GM23338 (cell line): ENCODE measurements around the gene PADI6. TPM values are rescaled to one million over a fixed set of nuclear protein-coding genes. Genes with fewer than 3 reads are reported as not detected.

Source experiments
- ATAC-seq: fragments of 200-7000 bp; cut with Tn5 transposase; 3 replicates; pipeline ENCODE4 v1.9.1; 2020
- DNase-seq: peaks from one replicate; pipeline ENCODE4 v3.0.0-alpha.2; 2015; ENCODE audit warnings: low spot score
- H2AFZ ChIP-seq: fragments of 200-600 bp; sonication (generic); 2 replicates; pipeline ENCODE4 v1.8.0; 2016; ENCODE audit warnings: antibody characterized with exemption, mild to moderate bottlenecking, moderate library complexity
- H3F3A ChIP-seq: fragments of 200-600 bp; sonication (generic); replicated peaks from 2 replicates; pipeline ENCODE4 v1.8.0; 2017; ENCODE audit warnings: antibody characterized with exemption, mixed run types, low read depth
- H3K27ac ChIP-seq: fragments of 200-600 bp; sonication (generic); 2 replicates; pipeline ENCODE4 v1.6.1; 2016; ENCODE audit warnings: low read depth
- H3K27me3 ChIP-seq: fragments of 200-600 bp; sonication (generic); 2 replicates; pipeline ENCODE4 v1.8.0; 2016; ENCODE audit warnings: mild to moderate bottlenecking, mixed run types, moderate library complexity; ENCODE audit not compliant: insufficient read depth
- H3K36me3 ChIP-seq: fragments of 200-600 bp; sonication (generic); 2 replicates; pipeline ENCODE4 v1.8.0; 2016; ENCODE audit warnings: mild to moderate bottlenecking; ENCODE audit not compliant: insufficient read depth
- H3K4me1 ChIP-seq: fragments of 200-600 bp; sonication (generic); 2 replicates; pipeline ENCODE4 v1.8.0; 2016; ENCODE audit warnings: mild to moderate bottlenecking, moderate library complexity; ENCODE audit not compliant: insufficient read depth
- H3K4me2 ChIP-seq: fragments of 200-600 bp; sonication (generic); 2 replicates; pipeline ENCODE4 v1.7.1; 2017; ENCODE audit warnings: mixed run types
- H3K4me3 ChIP-seq: fragments of 200-600 bp; sonication (generic); 2 replicates; pipeline ENCODE4 v1.6.1; 2016; ENCODE audit warnings: mixed run types
- H3K79me2 ChIP-seq: fragments of 200-600 bp; sonication (generic); replicated peaks from 2 replicates; pipeline ENCODE4 v1.8.0; 2017; ENCODE audit warnings: mild to moderate bottlenecking; ENCODE audit not compliant: insufficient read depth
- H3K9me2 ChIP-seq: fragments of 200-600 bp; sonication (generic); 2 replicates; pipeline ENCODE4 v1.8.0; 2017; ENCODE audit not compliant: insufficient read depth
- H4K20me1 ChIP-seq: fragments of 200-600 bp; sonication (generic); replicated peaks from 2 replicates; pipeline ENCODE4 v1.8.0; 2017; ENCODE audit warnings: mild to moderate bottlenecking; ENCODE audit not compliant: insufficient read depth
- H3K27ac Mint-ChIP-seq: 2 replicates; pipeline ENCODE4 v1.8.0; 2020; ENCODE audit warnings: inconsistent platforms, mild to moderate bottlenecking, moderate library complexity, mixed read lengths
- H3K27me3 Mint-ChIP-seq: 3 replicates; pipeline ENCODE4 v1.8.0; 2022; ENCODE audit warnings: low read depth, mild to moderate bottlenecking, moderate library complexity, mixed read lengths, inconsistent platforms; ENCODE audit not compliant: insufficient read depth, poor library complexity
- H3K36me3 Mint-ChIP-seq: 3 replicates; pipeline ENCODE4 v1.8.0; 2021; ENCODE audit warnings: low read depth, mild to moderate bottlenecking, inconsistent platforms, moderate library complexity, mixed read lengths
- H3K4me1 Mint-ChIP-seq: 3 replicates; pipeline ENCODE4 v1.8.0; 2020; ENCODE audit warnings: mild to moderate bottlenecking, inconsistent platforms, mixed read lengths
- H3K4me3 Mint-ChIP-seq: 3 replicates; pipeline ENCODE4 v1.8.0; 2021; ENCODE audit warnings: moderate library complexity, mild to moderate bottlenecking, inconsistent platforms, mixed read lengths
- H3K9me3 Mint-ChIP-seq: 3 replicates; pipeline ENCODE4 v1.8.0; 2020; ENCODE audit warnings: moderate library complexity, mild to moderate bottlenecking, inconsistent platforms, mixed read lengths
- CREB1 ChIP-seq: fragments of 250-450 bp; sonication (Bioruptor Pico); IDR thresholded peaks from 2 replicates; pipeline ENCODE4 v1.5.0; 2020; ENCODE audit warnings: low read depth, mild to moderate bottlenecking, moderate library complexity
- EZH2 ChIP-seq: fragments of 200-600 bp; sonication (generic); IDR thresholded peaks from one replicate; pipeline ENCODE4 v1.8.0; 2017; ENCODE audit warnings: antibody characterized with exemption, mild to moderate bottlenecking, low read depth; ENCODE audit not compliant: unreplicated experiment
- EZH2phosphoT487 ChIP-seq: fragments of 200-600 bp; sonication (generic); IDR thresholded peaks from one replicate; pipeline ENCODE4 v1.8.1; 2018; ENCODE audit warnings: antibody characterized with exemption; ENCODE audit not compliant: unreplicated experiment
- JUNB ChIP-seq: IDR thresholded peaks from one replicate; pipeline ENCODE4 v1.6.1; 2016; ENCODE audit warnings: antibody characterized with exemption; ENCODE audit not compliant: unreplicated experiment
- POLR2AphosphoS5 ChIP-seq: IDR thresholded peaks from 2 replicates; pipeline ENCODE4 v1.6.1; 2016; ENCODE audit warnings: antibody characterized with exemption, low read depth
- STAT1 ChIP-seq: IDR thresholded peaks from one replicate; pipeline ENCODE4 v1.6.1; 2016; ENCODE audit warnings: antibody characterized with exemption; ENCODE audit not compliant: unreplicated experiment
- ZNF114 ChIP-seq: fragments of 250-450 bp; sonication (Bioruptor Pico); IDR thresholded peaks from 2 replicates; pipeline ENCODE4 v1.5.0; 2020; ENCODE audit warnings: mild to moderate bottlenecking, moderate library complexity
- ZNF331 ChIP-seq: fragments of 250-450 bp; sonication (Bioruptor Pico); IDR thresholded peaks from 2 replicates; pipeline ENCODE4 v1.5.0; 2020; ENCODE audit warnings: low read depth, mild to moderate bottlenecking, moderate library complexity
- polyA plus RNA-seq: library from polyadenylated mRNA; unstranded; fragments of >200 nt; fragmentation: Nextera tagmentation; extraction: Ambion mirVana; gene quantifications from 2 replicates; pipeline ENCODE4 v1.2.1, GENCODE V29; 2016
- total RNA-seq: library from RNA; depleted of rRNA; stranded (reverse); fragments of >200 nt; shearing (Covaris generic); gene quantifications from 2 replicates; pipeline ENCODE4 v1.2.3, GENCODE V29; 2014
- TF ChIP-seq, protein P1 (sequence below): IDR thresholded peaks from 2 replicates; pipeline ENCODE4 v1.6.1; 2016; ENCODE audit warnings: antibody characterized with exemption
- TF ChIP-seq, protein P2 (sequence below), 2 experiments: fragments of 200-600 bp in 1 of 2; sonication (generic) in 1 of 2; conservative IDR thresholded peaks; 2 replicates each; pipeline versions ENCODE4 v1.5.1 to v1.6.1; 2016 to 2017; ENCODE audit warnings: antibody characterized with exemption in 2 of 2, low read depth in 2 of 2, mild to moderate bottlenecking in 2 of 2, moderate library complexity in 1 of 2
- TF ChIP-seq, protein P3 (sequence below): IDR thresholded peaks from one replicate; pipeline ENCODE4 v1.6.1; 2018; ENCODE audit warnings: antibody characterized with exemption; ENCODE audit not compliant: unreplicated experiment

PADI6 gene
- total and polyA plus RNA-seq, 2 experiments from 2014 or later, result not detected

DNA sequence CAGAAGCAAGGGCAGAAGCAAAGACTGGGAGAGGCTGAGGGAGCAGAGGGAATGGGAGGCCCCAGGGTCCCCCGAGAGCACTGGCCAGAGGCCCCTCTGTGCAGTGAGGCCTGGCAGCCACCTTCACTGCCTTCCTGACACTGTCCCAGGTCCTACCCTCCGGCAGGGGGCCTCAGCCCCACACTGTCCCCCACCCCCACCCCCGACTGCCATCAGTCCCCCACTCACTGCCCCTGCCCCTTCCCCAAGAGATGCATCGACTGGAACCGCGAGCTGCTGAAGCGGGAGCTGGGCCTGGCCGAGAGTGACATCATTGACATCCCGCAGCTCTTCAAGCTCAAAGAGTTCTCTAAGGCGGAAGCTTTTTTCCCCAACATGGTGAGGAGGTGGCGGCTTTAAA lies 13.0 kb upstream of the PADI6 start:
- H3F3A ChIP-seq, result no peaks in the 10 kb centered on the region
- H3K4me1 Mint-ChIP-seq, result peaks cover 7% of the 10 kb centered on the region; the same call in 2 of the 3 replicates
- TF ChIP-seq EZH2phosphoT487 (no peak), ZNF114 (no peak), CREB1 (CRISPR knock-in tag) (0 out of 2 replicates have a peak, but pooled peaks have one; percentile 11), EZH2 (no peak), ZNF331 (CRISPR knock-in tag) (no peak), STAT1 (no peak)
- TF ChIP-seq, protein P1, sequence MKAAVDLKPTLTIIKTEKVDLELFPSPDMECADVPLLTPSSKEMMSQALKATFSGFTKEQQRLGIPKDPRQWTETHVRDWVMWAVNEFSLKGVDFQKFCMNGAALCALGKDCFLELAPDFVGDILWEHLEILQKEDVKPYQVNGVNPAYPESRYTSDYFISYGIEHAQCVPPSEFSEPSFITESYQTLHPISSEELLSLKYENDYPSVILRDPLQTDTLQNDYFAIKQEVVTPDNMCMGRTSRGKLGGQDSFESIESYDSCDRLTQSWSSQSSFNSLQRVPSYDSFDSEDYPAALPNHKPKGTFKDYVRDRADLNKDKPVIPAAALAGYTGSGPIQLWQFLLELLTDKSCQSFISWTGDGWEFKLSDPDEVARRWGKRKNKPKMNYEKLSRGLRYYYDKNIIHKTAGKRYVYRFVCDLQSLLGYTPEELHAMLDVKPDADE, result no peak
- TF ChIP-seq, protein P2, sequence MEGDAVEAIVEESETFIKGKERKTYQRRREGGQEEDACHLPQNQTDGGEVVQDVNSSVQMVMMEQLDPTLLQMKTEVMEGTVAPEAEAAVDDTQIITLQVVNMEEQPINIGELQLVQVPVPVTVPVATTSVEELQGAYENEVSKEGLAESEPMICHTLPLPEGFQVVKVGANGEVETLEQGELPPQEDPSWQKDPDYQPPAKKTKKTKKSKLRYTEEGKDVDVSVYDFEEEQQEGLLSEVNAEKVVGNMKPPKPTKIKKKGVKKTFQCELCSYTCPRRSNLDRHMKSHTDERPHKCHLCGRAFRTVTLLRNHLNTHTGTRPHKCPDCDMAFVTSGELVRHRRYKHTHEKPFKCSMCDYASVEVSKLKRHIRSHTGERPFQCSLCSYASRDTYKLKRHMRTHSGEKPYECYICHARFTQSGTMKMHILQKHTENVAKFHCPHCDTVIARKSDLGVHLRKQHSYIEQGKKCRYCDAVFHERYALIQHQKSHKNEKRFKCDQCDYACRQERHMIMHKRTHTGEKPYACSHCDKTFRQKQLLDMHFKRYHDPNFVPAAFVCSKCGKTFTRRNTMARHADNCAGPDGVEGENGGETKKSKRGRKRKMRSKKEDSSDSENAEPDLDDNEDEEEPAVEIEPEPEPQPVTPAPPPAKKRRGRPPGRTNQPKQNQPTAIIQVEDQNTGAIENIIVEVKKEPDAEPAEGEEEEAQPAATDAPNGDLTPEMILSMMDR (conservative IDR thresholded peaks at IDR 0.05; ENCODE audit: low read depth in 2 of 2), result 0 out of 4 replicates have a peak, but pooled peaks of 1 of the 2 experiments have one; percentile 14
- H2AFZ ChIP-seq, result peak overlapping the region; percentile 86; the same call in 1 of the 2 replicates
- no peaks in the 10 kb centered on the region for H3K36me3 ChIP-seq
- no peak overlapping the region for H3K27ac ChIP-seq
- no peak overlapping the region for H3K4me3 ChIP-seq
- peak; percentile 73 for ATAC-seq
- H3K4me2 ChIP-seq, result no peak overlapping the region
- H3K4me3 Mint-ChIP-seq, result no peak overlapping the region
- no peaks in the 10 kb centered on the region for H3K36me3 Mint-ChIP-seq
- peak; percentile 60 for DNase-seq
- H3K9me2 ChIP-seq, result no peaks in the 10 kb centered on the region
- peaks cover 7% of the 10 kb centered on the region for H3K27me3 Mint-ChIP-seq
- H3K27me3 ChIP-seq, result no peaks in the 10 kb centered on the region
- H3K9me3 Mint-ChIP-seq, result no peaks in the 10 kb centered on the region; the same call in 2 of the 3 replicates
- no peak overlapping the region for H3K27ac Mint-ChIP-seq
- H4K20me1 ChIP-seq, result no peaks in the 10 kb centered on the region; the same call in 1 of the 2 replicates
- H3K4me1 ChIP-seq, result no peaks in the 10 kb centered on the region
- H3K79me2 ChIP-seq, result no peaks in the 10 kb centered on the region

DNA sequence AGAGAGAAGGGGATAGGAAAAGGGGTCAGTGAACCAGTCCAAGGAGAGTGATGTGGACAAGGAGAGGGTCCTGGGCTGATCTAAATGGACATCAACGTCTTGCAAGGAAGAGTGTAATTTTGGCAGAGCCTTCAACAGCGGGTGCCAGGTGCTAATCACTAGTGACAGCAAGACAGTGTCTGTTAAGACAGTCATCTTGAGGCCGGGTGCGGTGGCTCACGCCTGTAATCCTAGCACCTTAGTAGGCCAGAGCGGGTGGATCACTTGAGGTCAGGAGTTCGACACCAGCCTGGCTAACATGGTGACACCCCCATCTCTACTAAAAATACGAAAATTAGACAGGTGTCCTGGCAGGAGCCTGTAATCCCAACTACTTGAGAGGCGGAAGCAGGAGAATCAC lies 12.2 kb upstream of the PADI6 start:
- H3K36me3 Mint-ChIP-seq, result no peaks in the 10 kb centered on the region
- Histone ChIP-seq H3K4me2 (no peak overlapping the region), H4K20me1 (no peaks in the 10 kb centered on the region; the same call in 1 of the 2 replicates), H3K79me2 (no peaks in the 10 kb centered on the region), H3F3A (no peaks in the 10 kb centered on the region), H3K27ac (no peak overlapping the region), H3K9me2 (no peaks in the 10 kb centered on the region), H3K27me3 (no peaks in the 10 kb centered on the region), H2AFZ (peak overlapping the region; percentile 86; the same call in 1 of the 2 replicates), H3K4me1 (no peaks in the 10 kb centered on the region), H3K4me3 (no peak overlapping the region), H3K36me3 (no peaks in the 10 kb centered on the region)
- no peaks in the 10 kb centered on the region; the same call in 2 of the 3 replicates for H3K9me3 Mint-ChIP-seq
- H3K27me3 Mint-ChIP-seq, result peaks cover 7% of the 10 kb centered on the region
- H3K27ac Mint-ChIP-seq, result no peak overlapping the region
- ATAC-seq (no peak), DNase-seq (no peak)
- H3K4me1 Mint-ChIP-seq, result peaks cover 7% of the 10 kb centered on the region; the same call in 2 of the 3 replicates
- H3K4me3 Mint-ChIP-seq, result no peak overlapping the region
- TF ChIP-seq STAT1 (no peak), CREB1 (CRISPR knock-in tag) (no peak), POLR2AphosphoS5 (no peak), ZNF331 (CRISPR knock-in tag) (no peak), EZH2phosphoT487 (no peak), ZNF114 (no peak), JUNB (no peak)
- TF ChIP-seq, protein P3, sequence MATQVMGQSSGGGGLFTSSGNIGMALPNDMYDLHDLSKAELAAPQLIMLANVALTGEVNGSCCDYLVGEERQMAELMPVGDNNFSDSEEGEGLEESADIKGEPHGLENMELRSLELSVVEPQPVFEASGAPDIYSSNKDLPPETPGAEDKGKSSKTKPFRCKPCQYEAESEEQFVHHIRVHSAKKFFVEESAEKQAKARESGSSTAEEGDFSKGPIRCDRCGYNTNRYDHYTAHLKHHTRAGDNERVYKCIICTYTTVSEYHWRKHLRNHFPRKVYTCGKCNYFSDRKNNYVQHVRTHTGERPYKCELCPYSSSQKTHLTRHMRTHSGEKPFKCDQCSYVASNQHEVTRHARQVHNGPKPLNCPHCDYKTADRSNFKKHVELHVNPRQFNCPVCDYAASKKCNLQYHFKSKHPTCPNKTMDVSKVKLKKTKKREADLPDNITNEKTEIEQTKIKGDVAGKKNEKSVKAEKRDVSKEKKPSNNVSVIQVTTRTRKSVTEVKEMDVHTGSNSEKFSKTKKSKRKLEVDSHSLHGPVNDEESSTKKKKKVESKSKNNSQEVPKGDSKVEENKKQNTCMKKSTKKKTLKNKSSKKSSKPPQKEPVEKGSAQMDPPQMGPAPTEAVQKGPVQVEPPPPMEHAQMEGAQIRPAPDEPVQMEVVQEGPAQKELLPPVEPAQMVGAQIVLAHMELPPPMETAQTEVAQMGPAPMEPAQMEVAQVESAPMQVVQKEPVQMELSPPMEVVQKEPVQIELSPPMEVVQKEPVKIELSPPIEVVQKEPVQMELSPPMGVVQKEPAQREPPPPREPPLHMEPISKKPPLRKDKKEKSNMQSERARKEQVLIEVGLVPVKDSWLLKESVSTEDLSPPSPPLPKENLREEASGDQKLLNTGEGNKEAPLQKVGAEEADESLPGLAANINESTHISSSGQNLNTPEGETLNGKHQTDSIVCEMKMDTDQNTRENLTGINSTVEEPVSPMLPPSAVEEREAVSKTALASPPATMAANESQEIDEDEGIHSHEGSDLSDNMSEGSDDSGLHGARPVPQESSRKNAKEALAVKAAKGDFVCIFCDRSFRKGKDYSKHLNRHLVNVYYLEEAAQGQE, result no peak
